Adipose tissue (tissue), 3 donors: ENCODE results near the gene GNRHR. TPM values are rescaled to one million over a fixed set of nuclear protein-coding genes. Genes with fewer than 3 reads are reported as not detected.
"Not testable (repeated sequence)": the region's sequence is repeated elsewhere in the genome, so short reads cannot be mapped to it uniquely, and the experiment has no call there.

Experiments
- H3K27ac ChIP-seq: one replicate; pipeline ENCODE4 v1.5.1; 2013; ENCODE audit warnings: low read depth, low read length
- WGBS, 3 donors: extraction: QIAGEN DNeasy Blood & Tissue Kit; methylation state at CpG; one replicate each; pipeline ENCODE4 v1.1.7; 2013; 5-methylcytosine and 5-hydroxymethylcytosine counted together
- polyA plus RNA-seq, 3 donors: library from polyadenylated mRNA; stranded (reverse); fragments of 200-250 nt; gene quantifications; one replicate each; pipeline ENCODE4 v1.2.3, GENCODE V29; 2013
- donor health status: healthy with polysubstance abuse.
- donor health status: Bipolar disorder and iron deficiency.
- donor health status: healthy.

Gene GNRHR
- polyA plus RNA-seq, 3 donors: not detected

DNA sequence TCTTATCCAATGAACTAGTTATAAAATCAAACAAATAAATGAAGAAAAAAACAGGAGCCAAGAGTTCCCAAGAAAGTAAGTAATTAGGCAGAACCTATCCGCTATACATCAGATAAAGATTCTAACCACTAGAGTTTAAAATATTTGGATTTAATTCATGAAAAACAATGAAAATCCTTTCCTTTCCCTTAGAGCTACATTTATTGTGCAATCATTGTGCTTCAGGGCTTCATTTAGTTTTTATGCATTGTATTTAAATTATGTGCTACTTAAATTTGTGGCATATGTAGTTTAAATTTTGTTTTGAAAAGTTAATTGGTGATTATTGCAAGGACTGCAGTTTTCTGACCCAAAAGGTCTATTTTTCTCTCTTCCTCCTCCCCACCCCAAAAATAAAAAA, 17.9 kb downstream of the GNRHR start:
- WGBS, 3 donors: 98 to 100% (median 100%) methylated on average over 1 of the region's 1 CpG
- no peak overlapping the region for H3K27ac ChIP-seq

DNA sequence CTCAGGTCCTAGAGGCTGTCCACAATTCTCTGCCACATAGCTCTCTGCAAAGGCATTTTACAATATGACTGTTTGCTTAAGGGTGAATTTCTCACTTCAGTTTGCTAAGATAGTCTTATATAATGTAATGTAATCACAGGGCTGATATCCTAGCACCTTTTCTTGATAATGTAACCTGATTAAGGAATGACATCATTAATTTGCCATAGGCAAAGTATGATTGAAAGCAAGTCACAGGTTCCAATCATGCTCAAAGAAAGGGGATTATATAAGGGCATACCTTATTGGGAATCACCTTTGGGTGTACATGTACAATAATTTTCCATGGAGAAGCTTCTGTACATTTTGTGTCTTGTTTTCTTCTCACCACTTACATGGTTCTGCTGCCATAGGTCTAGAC, 18.9 kb downstream of the GNRHR start:
- H3K27ac ChIP-seq: no peak overlapping the region

DNA sequence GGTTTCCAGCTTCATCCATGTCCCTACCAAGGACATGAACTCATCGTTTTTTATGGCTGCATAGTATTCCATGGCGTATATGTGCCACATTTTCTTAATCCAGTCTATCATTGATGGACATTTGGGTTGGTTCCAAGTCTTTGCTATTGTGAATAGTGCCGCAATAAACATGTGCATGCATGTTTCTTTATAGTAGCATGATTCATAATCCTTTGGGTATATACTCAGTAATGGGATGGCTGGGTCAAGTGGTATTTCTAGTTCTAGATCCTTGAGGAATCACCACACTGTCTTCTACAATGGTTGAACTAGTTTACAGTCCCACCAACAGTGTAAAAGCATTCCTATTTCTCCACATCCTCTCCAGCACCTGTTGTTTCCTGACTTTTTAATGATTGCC, 23.7 kb downstream of the GNRHR start:
- H3K27ac ChIP-seq: not testable (repeated sequence)

DNA sequence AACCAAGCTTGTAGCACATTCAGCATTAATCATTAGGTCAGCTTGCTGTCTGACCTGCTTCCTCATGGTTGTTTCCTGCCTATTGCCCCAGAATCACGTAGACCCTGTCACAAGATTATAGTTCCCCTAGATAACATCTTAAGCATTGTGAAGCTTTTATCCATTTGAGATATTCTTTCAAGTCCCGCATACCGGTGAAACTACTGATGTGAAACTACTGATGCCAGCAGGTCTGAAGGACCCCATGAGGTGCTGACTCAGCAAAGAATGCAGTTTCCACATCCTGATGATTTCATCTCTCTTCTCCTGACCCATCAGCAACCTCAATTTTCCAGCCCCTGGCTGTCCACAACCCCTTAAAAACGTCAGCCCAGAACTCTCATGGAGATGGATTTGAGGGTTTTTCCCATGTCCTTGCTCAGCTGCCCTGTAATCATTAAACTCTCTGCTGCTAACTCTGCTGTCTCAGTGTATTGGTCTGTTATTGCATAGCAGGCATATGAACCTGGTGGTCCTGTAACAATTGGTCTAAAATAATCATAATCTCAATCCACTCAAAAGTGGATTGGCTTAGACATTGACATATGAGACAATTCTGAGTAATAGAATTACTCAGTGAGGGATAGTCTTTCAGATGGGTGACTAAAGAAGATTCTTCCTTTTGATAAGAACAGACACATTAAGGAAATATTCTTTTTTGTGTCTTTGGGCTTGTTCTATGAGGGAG, 26.9 kb downstream of the GNRHR start:
- WGBS, 3 donors: 57 to 81% (median 64%) methylated on average over 4 of the region's 4 CpGs
- H3K27ac ChIP-seq: no peak overlapping the region

More for the DNA sequence above, 23.7 kb downstream of the GNRHR start:
- WGBS, 3 donors: 90 to 95% (median 95%) methylated on average over 3 of the region's 3 CpGs

DNA sequence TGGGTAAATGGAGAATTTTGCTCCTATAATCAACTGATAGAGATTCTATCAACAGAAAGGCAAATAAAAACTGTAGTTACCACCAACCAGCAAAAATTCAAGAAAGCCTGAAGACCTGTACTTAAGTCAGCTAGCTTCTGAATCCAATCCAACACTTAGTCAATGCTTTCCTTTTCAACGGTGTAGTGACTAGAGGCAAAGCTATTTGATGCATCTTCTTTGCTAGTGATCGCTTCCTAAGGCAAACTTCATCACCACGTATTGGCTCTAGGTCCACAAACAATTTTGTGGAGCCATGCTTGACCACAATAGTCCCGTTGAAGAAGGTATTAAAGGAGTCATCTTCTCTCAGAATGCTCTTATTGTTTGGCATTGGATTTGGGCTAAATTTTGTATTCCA, 28.2 kb downstream of the GNRHR start:
- H3K27ac ChIP-seq: no peak overlapping the region
- 91 to 96% (median 92%) methylated on average over 4 of the region's 4 CpGs for WGBS, 3 donors

DNA sequence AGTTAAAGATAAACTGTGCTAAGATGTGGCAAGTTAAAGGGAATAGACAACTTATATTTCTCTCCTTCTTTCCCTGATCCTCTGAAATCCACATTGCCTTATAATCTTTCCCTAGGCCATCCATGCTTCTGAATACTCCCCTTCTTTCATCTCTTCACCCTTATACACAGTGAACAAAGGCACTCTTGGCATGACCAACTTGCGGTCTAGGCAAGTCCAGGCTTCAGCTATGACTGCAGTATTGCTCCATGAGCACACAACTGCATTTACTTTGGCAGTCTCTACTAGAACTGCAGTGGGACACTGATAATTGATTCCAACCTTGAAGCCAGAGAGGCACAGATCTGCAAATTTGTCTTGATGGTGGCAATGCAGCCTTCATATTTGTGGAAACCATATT, 29.1 kb downstream of the GNRHR start:
- no peak overlapping the region for H3K27ac ChIP-seq
- WGBS, 3 donors: 44 to 93% (median 76%) methylated on average over 1 of the region's 1 CpG

DNA sequence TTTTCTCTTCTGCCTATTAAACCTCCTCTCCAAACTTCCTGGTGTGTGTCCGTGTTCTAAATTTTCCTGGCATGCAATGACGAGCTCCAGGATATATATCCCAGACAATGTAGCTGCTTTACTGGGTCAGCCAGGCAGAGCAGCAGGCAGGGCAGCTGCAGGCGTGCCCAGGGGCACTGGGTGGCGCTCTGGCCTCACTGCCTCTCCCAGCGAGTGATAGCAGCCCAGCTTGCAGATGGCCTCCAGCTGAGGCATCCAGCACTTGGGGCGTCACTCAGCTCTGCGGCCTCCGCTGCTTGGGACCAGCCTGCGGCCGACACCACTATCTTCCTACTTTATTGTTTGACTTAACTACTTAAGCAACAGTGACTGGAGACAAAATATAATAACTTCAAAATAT, 30.2 kb downstream of the GNRHR start:
- WGBS, 3 donors: 89 to 91% (median 89%) methylated on average over 10 of the region's 10 CpGs
- no peak overlapping the region for H3K27ac ChIP-seq

DNA sequence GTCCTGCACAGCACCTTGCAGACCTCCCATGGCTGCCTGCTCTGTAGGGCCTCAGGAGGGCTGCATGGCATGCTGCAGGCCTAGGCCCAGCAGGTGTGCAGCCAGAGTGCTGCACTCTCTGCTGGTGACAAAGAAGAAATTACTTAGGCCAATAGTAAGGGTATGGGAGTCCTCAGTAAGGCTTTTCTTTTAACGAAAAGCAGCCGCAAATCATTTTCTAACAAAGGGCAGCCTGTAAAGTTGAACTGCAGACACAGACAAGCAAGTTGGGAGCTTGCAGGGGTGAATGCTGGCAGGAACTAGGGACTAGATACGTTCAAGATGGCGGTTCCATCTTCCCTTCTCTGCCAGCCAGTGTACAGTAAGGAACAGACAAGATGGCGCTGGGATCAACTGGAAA, 30.8 kb downstream of the GNRHR start:
- no peak overlapping the region for H3K27ac ChIP-seq
- 94 to 95% (median 95%) methylated on average over 5 of the region's 5 CpGs for whole genome bisulfite sequencing, 3 donors

DNA sequence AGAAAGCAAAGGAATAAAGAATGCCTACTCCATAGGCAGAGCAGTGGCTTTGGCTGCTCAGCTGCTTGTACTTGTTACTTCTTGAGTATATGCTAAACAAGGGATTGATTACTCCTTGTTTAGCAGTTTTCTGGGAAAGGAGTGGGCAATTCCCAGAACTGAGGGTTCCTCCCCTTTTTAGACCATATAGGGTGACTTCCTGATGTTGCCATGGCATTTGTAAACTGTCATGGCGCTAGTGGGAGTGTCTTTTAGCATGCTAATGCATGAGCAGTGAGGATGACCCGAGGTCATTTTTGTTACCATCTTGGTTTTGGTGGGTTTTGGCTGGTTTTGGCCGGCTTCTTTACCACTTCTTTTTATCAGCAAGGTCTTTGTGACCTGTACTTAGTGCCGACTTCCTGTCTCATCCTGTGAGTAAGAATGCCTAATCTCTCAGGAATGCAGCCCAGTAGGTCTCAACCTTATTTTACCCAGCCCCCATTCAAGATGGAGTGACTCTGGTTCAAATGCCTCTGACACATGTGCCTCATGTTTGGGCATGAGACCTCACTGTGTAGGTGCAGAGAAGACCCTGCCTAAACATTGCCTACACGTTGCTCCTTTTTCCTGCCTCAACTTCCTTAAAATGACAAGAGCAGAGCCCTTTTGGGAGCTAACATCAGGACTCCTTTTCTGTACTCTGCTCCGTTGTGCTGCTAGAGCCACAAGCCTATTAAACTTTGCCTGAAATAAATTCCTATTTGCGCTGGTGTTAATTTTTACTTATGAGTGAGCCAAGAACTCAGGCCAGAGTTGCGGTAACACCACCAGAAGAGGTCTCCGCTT, 32.2 kb downstream of the GNRHR start:
- 94% methylated on average over 9 of the region's 9 CpGs for WGBS, 3 donors
- no peak overlapping the region for H3K27ac ChIP-seq

DNA sequence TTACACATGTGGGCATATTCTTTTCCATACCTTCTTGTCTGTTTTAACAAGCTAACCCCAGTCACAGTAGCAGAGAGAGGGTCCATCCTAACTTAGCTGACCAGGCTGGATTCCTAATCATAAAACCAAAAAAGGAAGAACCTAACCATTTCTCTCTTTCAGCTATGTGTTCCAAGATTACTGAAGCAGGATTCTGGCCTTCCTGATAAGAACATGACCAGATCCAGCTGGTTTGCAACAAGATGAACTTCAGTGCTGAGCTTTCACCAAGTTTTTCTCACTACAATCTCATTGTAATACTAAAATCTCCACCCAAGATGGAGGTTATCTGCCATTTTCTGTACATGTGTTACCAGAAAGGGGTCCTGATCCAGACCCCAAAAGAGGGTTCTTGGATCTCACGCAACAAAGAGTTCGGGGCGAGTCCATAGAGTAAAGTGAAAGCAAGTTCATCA, 32.8 kb downstream of the GNRHR start:
- H3K27ac ChIP-seq: no peak overlapping the region
- WGBS, 3 donors: 96 to 99% (median 97%) methylated on average over 3 of the region's 3 CpGs

DNA sequence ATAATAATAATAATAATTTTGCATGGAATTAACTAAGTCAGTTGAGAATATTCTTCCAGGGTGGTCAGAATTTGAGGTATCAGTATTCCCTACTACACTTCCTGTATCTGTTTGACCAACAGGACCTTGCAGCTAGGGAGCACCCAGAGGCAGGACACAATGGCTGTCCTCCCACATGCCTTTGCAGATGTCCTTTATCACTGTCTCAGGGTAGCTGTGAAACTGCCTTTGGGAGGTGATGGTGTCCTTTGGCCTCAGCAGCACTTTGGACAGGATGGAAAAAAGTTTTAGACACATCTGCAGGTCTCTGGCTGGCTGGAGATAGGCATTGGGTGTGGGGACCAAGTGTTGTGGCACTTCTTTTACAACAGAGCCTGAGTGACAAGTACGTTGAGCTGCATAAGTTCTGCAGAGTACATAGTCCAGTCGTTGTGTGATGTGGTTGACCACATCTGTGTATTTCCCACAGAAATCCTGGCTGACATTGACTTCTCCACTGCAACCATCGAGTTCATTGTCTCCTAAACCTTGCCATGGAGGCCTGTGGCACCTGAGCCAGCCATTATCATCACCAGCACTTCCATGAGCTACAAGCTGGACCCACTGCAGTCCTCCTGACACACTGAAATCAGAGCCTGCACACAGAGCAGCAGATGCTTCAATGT, 34.1 kb downstream of the GNRHR start:
- no peak overlapping the region for H3K27ac ChIP-seq
- 30 to 97% (median 91%) methylated on average over 3 of the region's 3 CpGs for WGBS, 3 donors

DNA sequence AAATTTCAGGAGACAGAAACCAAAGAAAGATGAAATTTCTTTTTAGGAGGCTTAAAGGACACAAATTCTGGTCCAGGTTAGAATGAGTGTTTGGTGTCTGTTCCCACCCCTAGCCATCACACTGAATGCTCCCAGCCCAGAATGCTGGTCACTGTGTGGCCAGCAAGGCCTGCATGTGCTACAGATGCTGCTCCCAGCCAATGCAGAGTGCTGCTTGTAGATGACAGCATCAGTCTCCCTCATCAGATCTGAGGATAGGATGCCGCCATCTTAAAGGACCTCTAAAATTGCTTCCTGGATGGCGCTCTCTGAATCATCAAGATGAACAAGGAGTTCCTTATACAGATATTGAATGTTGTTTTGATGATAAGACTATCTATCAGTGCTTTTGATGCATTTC, 35.3 kb downstream of the GNRHR start:
- WGBS, 3 donors: 97 to 99% (median 98%) methylated on average over 2 of the region's 2 CpGs
- no peak overlapping the region for H3K27ac ChIP-seq

DNA sequence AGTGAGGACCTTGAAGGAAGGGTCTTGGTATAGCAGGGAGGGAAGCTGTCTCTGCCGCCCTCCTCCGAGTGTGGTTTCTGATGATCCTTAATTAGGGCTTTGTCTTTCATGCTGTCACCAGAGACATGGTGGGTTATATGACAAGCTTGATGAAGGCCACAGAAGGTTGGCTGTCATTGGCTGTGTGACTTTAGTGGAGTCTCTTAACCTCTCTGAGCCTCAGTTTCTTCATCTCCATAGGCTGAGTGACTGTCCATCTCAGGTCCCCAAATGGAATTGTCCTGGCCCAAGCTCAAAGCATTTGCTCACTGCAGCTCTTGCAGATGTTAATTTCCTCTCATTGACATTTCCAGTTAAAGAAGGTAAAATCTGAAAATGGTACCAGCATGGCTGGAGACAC, 36.6 kb downstream of the GNRHR start:
- WGBS, 3 donors: 98 to 100% (median 99%) methylated on average over 2 of the region's 2 CpGs
- no peak overlapping the region for H3K27ac ChIP-seq

DNA sequence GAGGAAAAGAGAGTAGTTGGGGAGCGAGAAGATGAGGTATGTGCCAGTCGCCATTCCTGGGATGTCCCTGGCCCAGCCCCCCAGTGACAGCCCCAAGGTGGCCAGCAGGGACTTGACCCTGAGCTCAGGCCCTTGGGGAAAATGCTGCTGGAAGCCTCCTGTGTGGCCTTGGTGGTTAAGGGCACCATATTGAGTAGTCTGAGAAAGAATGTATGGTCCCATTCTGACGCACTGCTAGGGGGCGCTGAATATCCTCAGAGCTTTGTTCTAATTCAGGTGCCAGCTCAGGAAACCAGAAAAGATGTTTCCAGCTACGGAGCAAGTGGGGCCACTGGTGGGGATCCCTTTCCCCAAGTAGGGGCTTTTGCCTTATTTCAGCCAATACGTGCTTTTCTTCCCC, 39.2 kb downstream of the GNRHR start:
- whole genome bisulfite sequencing, 3 donors: 80 to 93% (median 89%) methylated on average over 6 of the region's 6 CpGs
- no peak overlapping the region for H3K27ac ChIP-seq

DNA sequence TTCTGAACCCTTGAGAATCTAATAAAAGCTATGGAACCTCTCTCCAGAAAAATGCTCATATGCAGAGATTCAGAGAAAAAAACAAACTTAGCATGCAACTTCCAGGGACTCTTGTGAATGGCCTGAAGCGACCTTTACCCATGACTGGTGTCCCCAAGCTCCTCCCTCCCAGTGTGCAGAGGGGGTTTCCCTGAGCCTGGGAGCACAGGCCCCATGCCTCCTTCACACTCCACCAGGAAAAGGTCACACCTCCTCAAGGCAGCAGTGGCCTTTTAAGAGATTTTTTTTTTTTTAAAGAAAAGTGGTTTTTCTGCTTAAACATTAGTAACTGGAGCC, 40.0 kb downstream of the GNRHR start:
- no peak overlapping the region for H3K27ac ChIP-seq
- WGBS, 3 donors: 84 to 90% (median 85%) methylated on average over 1 of the region's 1 CpG

DNA sequence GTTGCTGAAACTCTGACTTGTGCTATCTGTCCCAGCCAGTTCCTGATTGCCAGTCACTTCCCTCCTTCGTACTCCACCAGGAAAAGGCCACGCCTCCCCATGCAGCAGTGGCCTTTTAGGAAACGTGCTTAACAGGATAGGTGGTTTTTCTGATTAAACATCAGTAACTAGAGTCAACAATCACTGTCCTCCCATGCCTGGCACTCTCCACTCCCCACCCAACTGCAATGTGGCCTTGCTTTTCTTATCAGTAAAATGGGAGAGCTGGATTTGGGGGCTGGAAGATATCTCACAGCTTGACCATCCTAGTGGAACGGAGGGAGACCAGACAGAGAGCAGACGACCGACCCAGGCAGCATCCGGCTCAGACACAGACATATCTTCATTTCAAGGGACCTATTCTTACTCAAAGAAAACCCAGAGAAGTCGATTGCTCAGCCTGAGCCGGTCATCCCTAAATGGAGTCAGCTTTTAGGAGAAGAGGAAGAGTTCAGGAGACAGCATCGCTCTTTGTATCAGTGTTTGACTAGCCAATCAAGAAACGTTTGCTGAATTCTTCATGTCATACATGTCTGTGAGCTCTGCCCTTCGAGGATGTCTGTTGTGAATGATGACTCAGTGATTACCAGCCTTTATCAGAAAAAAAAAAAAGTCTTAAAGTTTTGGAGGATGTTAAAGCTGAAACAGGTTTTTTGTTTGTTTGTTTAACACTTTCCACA, 40.5 kb downstream of the GNRHR start:
- H3K27ac ChIP-seq: no peak overlapping the region
- WGBS, 3 donors: 68 to 74% (median 74%) methylated on average over 12 of the region's 12 CpGs

DNA sequence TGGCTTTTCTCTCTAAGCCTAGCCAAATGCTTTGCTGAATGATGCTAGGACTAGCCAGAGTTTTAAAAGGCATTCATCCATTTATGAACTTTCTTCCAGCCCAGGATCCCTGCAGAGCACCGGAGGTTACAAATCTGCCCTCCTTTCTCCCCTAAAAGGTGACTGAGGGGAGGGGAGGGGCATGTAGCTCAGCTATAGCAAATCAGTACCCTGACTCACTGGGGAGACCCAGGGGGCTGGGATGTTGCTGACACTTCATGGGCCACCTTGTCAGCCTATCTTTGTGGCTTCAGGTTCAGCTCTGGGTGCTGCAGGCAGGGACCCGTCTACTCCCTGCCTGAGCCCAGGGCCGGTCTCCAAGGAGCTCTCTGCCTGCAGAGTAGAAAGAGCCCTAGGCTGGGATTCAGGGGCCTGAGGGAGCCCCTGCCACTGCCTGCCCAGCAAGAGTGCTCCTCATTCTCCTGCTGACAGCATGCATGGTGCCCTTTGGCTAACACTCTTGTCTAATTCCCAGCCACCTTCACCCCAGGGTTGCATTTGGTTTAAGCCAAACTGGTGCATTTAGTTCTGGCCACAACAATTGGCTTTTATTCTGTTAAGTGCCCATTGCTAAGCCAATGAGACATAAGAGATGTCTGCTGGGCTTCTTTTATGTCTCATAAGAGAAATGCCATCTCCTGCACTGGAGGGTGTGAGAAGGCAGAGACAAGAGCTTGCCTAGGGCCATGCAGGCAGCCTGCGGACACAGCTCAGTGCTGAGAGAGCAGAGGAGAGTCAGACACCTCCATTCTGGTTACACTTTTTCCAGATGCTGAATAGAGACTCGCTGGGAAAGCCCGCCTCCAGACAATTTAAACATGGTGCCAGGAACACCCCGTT, 41.3 kb downstream of the GNRHR start:
- no peak overlapping the region for H3K27ac ChIP-seq
- 78 to 85% (median 78%) methylated on average over 7 of the region's 7 CpGs for WGBS, 3 donors

DNA sequence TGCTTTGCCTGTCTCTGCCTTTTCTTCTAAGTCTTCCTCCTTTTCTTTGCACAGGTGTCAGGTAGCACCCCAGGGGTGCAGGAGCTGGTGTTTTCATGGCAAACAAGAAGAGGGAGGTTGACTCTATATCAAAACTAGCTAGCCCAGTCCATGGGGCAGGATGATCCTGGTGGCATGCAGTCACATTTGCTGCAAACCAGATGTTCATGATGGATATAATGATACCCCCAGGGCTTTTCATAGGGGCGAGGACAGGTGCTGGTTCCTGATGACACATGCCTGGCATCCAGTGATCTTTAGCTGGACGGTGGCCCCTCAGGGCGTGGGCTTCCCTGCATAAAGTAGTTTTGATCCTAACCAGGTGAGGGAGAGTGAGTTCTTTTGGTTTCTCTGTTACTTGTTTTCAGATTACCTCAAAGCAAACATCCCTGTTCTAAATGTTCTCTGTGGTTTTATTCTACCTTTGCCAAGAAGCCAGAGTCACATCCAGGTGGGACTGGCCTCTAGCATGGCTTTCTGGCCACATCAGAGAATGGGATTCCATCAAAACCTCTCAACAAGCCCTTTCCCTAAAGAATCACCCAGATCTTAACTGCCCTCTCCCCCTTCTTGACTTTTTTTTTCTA, 42.1 kb downstream of the GNRHR start:
- H3K27ac ChIP-seq: no peak overlapping the region
- WGBS, 3 donors: 87 to 92% (median 88%) methylated on average over 3 of the region's 3 CpGs
